IPS-18a (cell line): Measurements from ENCODE around the gene ADAM12.

Experiments
- H3K27ac ChIP-seq: one replicate; pipeline ENCODE4 v1.5.1; 2013; ENCODE audit warnings: low read length
- H3K27me3 ChIP-seq: one replicate; pipeline ENCODE4 v1.6.1; 2013; ENCODE audit warnings: mild to moderate bottlenecking, low read length; ENCODE audit not compliant: control insufficient read depth, insufficient read depth
- H3K36me3 ChIP-seq: one replicate; pipeline ENCODE4 v1.6.1; 2013; ENCODE audit warnings: low read depth, low read length; ENCODE audit not compliant: control insufficient read depth
- H3K4me1 ChIP-seq: one replicate; pipeline ENCODE4 v1.6.1; 2013; ENCODE audit warnings: low read depth, low read length; ENCODE audit not compliant: control insufficient read depth
- H3K4me3 ChIP-seq: one replicate; pipeline ENCODE4 v1.5.1; 2013; ENCODE audit warnings: low read length
- H3K9ac ChIP-seq: one replicate; pipeline ENCODE4 v1.6.1; 2013; ENCODE audit warnings: mild to moderate bottlenecking, low read length, moderate library complexity
- H3K9me3 ChIP-seq: one replicate; pipeline ENCODE4 v1.6.1; 2013; ENCODE audit warnings: low read depth, low read length; ENCODE audit not compliant: control insufficient read depth

Gene ADAM12

GRCh38 chr10:126302826-126303665, 85.2 kb downstream of the ADAM12 start:
- Histone ChIP-seq H3K27ac (no peak overlapping the region), H3K9me3 (no peaks in the 10 kb centered on the region), H3K27me3 (no peaks in the 10 kb centered on the region), H3K4me1 (peaks cover 8% of the 10 kb centered on the region), H3K4me3 (no peak overlapping the region), H3K9ac (no peak overlapping the region), H3K36me3 (no peaks in the 10 kb centered on the region)

- Histone ChIP-seq H3K4me1 (peaks cover 8% of the 10 kb centered on the region), H3K4me3 (no peak overlapping the region), H3K9me3 (no peaks in the 10 kb centered on the region), H3K27ac (no peak overlapping the region), H3K27me3 (no peaks in the 10 kb centered on the region), H3K9ac (no peak overlapping the region), H3K36me3 (no peaks in the 10 kb centered on the region)
Measured at GRCh38 chr10:126302476-126302756, 85.9 kb downstream of the ADAM12 start.

DNA sequence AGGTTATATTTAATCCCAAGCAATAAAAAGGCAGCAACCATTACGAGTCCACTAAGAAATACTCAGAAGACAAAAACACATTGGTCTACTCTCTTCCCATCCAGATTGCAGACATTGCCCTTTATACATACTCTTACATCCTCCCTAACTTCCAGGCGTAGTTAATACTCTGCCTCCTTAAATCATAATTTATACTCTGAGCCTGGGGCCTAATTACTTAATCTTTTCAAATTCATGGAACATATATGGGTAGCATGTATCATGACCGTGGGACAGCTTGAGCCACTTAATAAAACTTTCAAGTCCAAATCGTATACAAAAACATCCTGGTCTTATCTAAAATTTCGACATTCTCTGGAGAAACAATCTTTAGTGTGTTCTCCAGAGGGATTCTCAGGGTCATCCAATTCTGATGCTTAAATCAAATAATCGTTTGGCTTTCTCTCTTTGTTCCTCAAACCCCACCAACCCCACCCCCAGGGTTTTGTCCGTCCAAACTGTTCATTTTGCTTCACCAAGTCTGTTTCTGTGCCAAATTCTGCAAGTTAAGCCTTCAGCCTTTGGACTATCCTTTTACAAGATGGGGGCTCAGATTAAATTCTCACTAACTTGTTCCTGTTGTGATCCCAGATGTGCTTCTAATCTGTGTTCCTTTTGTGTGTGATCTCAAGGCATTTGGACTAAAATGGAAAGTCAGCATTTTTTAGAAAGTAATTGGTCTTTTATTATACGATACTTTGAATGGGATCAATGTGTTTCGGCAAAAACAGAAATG, 86.4 kb downstream of the ADAM12 start:
- Histone ChIP-seq H3K27me3 (no peaks in the 10 kb centered on the region), H3K9ac (no peak overlapping the region), H3K9me3 (no peaks in the 10 kb centered on the region), H3K36me3 (no peaks in the 10 kb centered on the region), H3K27ac (no peak overlapping the region), H3K4me1 (peaks cover 8% of the 10 kb centered on the region), H3K4me3 (no peak overlapping the region)

DNA sequence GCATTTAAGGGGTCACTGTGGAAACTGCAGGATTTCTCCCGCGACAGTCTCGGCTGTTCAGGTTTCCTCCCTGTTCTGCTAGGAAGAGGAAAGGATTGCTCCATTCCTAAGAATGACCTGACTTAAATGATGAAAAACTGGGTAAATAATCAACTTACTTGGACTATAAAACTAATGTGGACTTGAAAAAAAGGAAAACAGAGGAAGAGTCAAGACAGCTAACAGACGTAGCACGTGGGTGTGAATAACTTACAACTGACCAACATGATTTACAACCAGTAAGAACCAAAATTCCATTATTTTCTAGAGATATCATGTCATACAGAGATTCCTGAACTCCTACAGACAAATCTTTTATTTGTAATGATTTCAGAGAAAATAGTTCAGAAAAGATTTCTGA, 93.8 kb downstream of the ADAM12 start:
- Histone ChIP-seq H3K9me3 (no peaks in the 10 kb centered on the region), H3K27ac (no peak overlapping the region), H3K4me3 (no peak overlapping the region), H3K27me3 (no peaks in the 10 kb centered on the region), H3K9ac (no peak overlapping the region), H3K36me3 (no peaks in the 10 kb centered on the region), H3K4me1 (no peaks in the 10 kb centered on the region)

DNA sequence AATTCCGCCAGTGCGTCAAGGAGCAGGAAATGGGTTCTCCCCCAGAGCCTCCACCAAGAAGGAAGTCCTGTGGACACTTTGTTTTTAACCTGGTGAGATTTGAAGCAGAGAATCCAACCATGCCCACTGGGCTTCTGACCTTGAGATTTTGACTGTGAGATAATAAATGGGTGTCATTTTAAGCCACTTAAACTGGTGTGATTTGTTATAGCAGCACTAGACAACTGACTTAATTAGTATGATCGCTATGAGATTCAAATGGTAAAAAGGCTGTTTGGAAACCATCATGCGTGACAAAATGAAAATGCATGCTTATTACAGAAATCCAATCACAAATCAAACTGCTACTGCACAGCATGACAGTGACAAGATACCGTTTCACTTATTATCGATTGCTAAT, 98.0 kb downstream of the ADAM12 start:
- no peaks in the 10 kb centered on the region for H3K27me3 ChIP-seq
- no peak overlapping the region for H3K4me3 ChIP-seq
- no peak overlapping the region for H3K27ac ChIP-seq
- no peaks in the 10 kb centered on the region for H3K4me1 ChIP-seq
- no peaks in the 10 kb centered on the region for H3K36me3 ChIP-seq
- no peak overlapping the region for H3K9ac ChIP-seq
- no peaks in the 10 kb centered on the region for H3K9me3 ChIP-seq

- Histone ChIP-seq H3K4me3 (no peak overlapping the region), H3K9ac (no peak overlapping the region), H3K4me1 (no peaks in the 10 kb centered on the region), H3K27me3 (no peaks in the 10 kb centered on the region), H3K27ac (no peak overlapping the region), H3K36me3 (no peaks in the 10 kb centered on the region), H3K9me3 (no peaks in the 10 kb centered on the region)
Measured at GRCh38 chr10:126288547-126289493, 99.5 kb downstream of the ADAM12 start.

DNA sequence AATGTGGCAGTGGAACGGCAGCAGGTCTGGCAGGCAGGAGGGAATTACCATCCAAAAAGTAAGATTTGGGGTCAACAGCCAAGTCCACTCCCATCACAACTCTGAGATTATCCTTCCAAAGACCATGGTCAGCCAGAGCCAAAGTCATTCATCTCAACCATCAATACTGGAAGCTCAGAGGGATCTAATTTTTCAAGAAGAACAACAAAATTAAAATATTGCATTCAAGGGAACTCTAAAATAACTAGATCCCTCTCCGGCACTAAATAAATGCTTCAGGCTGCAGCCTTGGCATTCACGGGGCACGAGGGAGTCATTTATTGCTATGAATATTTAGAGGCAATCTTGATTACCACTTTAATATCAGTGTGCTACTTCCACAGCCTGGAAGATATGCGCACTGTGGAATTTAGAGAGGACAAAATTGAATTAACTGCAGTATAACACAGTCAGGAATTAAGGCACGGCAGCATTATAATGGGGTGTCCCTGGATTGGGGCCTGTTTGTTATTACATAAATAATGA, 102.0 kb downstream of the ADAM12 start:
- H3K27me3 ChIP-seq: no peaks in the 10 kb centered on the region
- H3K9ac ChIP-seq: no peak overlapping the region
- no peaks in the 10 kb centered on the region for H3K9me3 ChIP-seq
- H3K4me3 ChIP-seq: no peak overlapping the region
- H3K36me3 ChIP-seq: no peaks in the 10 kb centered on the region
- H3K4me1 ChIP-seq: no peaks in the 10 kb centered on the region
- no peak overlapping the region for H3K27ac ChIP-seq

GRCh38 chr10:126283307-126283706, 105.0 kb downstream of the ADAM12 start:
- Histone ChIP-seq H3K27me3 (no peaks in the 10 kb centered on the region), H3K36me3 (no peaks in the 10 kb centered on the region), H3K4me1 (peaks cover 4% of the 10 kb centered on the region), H3K27ac (no peak overlapping the region), H3K4me3 (no peak overlapping the region), H3K9me3 (no peaks in the 10 kb centered on the region), H3K9ac (no peak overlapping the region)

DNA sequence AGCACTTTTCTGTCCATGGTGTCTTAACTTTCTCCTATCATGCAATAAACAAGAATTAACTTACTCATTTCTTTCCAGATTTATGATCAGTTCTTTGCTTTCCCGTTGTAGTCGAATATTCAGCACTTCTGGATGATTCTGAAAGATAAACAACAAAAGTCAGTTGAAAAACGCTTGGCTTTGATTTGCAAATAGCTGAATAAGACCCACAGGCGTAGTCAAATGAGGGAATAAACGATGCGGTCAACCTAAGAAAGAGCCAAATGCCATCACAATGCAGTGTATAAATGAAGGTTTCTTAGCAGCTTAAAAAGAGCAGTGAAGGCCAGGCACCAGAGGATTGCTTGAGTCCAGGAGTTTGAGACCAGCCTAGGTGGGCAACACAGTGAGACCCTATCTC, 109.4 kb downstream of the ADAM12 start:
- Histone ChIP-seq H3K27ac (no peak overlapping the region), H3K36me3 (no peaks in the 10 kb centered on the region), H3K9me3 (no peaks in the 10 kb centered on the region), H3K27me3 (no peaks in the 10 kb centered on the region), H3K4me3 (no peak overlapping the region), H3K4me1 (peaks cover 21% of the 10 kb centered on the region), H3K9ac (no peak overlapping the region)

DNA sequence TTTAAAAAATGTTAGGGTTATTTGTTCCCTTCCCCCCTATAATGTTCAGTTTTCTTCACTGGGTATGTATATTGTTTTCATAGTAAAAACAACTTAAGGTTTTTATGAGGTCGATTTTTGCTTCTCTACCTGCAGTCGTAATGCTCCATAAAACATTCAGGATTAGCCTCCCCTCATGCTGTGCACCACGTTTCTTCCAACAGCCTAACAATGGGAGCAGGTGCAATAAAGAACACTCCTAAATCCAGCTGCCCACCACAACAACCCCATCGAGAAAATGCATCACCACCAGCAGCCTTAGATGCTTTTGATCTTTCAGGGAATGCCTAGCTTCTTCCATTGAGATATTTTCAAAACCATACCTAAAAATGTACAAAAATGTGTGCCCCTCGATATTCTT, 111.1 kb downstream of the ADAM12 start:
- no peaks in the 10 kb centered on the region for H3K36me3 ChIP-seq
- no peak overlapping the region for H3K9ac ChIP-seq
- peaks cover 21% of the 10 kb centered on the region for H3K4me1 ChIP-seq
- no peak overlapping the region for H3K27ac ChIP-seq
- H3K27me3 ChIP-seq: no peaks in the 10 kb centered on the region
- no peak overlapping the region for H3K4me3 ChIP-seq
- H3K9me3 ChIP-seq: no peaks in the 10 kb centered on the region

GRCh38 chr10:126272526-126272925, 115.8 kb downstream of the ADAM12 start:
- H3K4me3 ChIP-seq: no peak overlapping the region
- H3K4me1 ChIP-seq: peaks cover 9% of the 10 kb centered on the region
- no peak overlapping the region for H3K9ac ChIP-seq
- no peaks in the 10 kb centered on the region for H3K9me3 ChIP-seq
- H3K36me3 ChIP-seq: no peaks in the 10 kb centered on the region
- no peaks in the 10 kb centered on the region for H3K27me3 ChIP-seq
- H3K27ac ChIP-seq: no peak overlapping the region
